ENCODE measurements around the gene OTOP2. TPM values are rescaled to one million over a fixed set of nuclear protein-coding genes. Genes with fewer than 3 reads are reported as not detected.
"Not testable (repeated sequence)": the region's sequence is repeated elsewhere in the genome, so short reads cannot be mapped to it uniquely, and the experiment has no call there.

Gene OTOP2
- total and polyA plus RNA-seq, 10 of the 15 experiments (the other 5 are each of a cell fraction or from before 2014, with no cell fraction given): not detected

DNA sequence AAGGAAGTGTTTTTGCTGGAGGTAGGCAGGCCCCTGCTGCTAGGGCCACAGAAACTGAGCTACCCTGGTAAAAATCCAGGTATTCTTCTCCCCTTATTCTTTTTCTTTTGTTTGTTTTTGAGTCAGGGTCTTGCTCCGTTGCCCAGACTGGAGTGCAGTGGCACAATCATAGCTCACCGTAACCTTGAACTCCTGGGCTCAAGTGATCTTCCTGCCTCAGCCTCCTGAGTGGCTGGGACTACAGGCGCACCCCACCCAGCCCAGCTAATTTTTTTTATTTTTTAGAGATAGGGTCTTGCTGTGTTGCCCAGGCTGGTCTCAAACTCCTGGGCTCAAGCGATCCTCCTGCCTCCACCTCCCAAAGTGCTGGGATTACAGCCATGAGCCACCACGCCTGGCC, 45.4 kb downstream of the OTOP2 start:
- ATAC-seq; H3K79me2 ChIP-seq (ENCODE audit: control insufficient read depth, insufficient read depth, low read length); H3K9ac ChIP-seq (ENCODE audit: control insufficient read depth, insufficient read depth, low read length); BruUV-seq (replicated peaks); H4K20me1 ChIP-seq (ENCODE audit: control insufficient read depth, insufficient read depth); FAIRE-seq; POLR2A ChIA-PET; H2AFZ ChIP-seq (ENCODE audit: control insufficient read depth, low read depth, low read length); H3K9me3 ChIP-seq (replicated peaks; ENCODE audit: control insufficient read depth, insufficient read depth, low read length); H3K27ac ChIP-seq (ENCODE audit: control insufficient read depth, insufficient read depth); H3K36me3 ChIP-seq (ENCODE audit: control insufficient read depth in 2 of 2, insufficient read depth in 2 of 2, low read length in 1 of 2); DNase-seq (ENCODE audit: low read depth, low spot score); H3K4me3 ChIP-seq; H3K4me2 ChIP-seq (ENCODE audit: control insufficient read depth, insufficient read depth); RAD21 ChIA-PET (ENCODE audit: unreplicated experiment); H3K4me1 ChIP-seq (ENCODE audit: control insufficient read depth, insufficient read depth, low read length): not testable (repeated sequence)
- peaks cover 7 to 11% of the 10 kb centered on the region in 2 experiments; a peak in 3 of 4 replicates for H3K27me3 ChIP-seq (replicated peaks in 1 of 2; ENCODE audit: control insufficient read depth in 2 of 2, insufficient read depth in 2 of 2, low read length in 1 of 2)
- in situ Hi-C loops (cut with MboI) (loop anchor here (5.0 kb wide), 1 partner anchor 443 kb away; no protein-coding TSS in a partner anchor), intact Hi-C loops (cut with micrococcal nuclease; ENCODE audit: unreplicated experiment) (loop anchor here (10.0 kb wide), 2 partner anchors 65 to 445 kb away; no protein-coding TSS in a partner anchor)
- ChIA-PET CTCF (interaction anchor here (0.8 to 12.7 kb wide), 3 partner anchors 7 to 104 kb away, joined by 4 to 92 read pairs (median 5); no protein-coding TSS in a partner anchor), SMC1A (ENCODE audit: uncharacterized antibody, unreplicated experiment) (interaction anchor here (0.6 to 1.4 kb wide), 3 partner anchors 9 to 79 kb away, joined by 3 to 5 read pairs (median 5); no protein-coding TSS in a partner anchor)
- WGBS (ENCODE audit: insufficient coverage, insufficient replicate concordance, low lambda C conversion rate, missing lambda C conversion rate): 69% methylated on average over 5 of the region's 5 CpGs

DNA sequence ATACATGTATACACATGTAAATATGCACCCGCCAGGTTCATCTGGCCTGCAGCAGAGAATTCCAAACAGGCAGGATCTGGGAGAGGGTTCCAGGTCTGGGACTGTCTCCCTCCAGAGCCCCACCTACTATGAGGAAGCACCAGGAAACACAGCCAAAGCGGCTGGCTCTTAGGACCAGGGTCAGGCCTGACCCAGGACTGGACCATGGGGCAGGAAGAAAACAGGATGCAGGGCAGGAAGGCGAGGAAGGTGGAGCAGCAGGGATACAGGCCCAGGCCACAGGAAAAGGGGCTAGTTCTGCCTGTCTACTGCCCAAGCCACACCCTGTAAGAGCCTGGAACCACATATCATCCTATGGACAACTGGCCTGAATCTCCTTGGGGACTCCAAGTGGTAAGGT, 46.3 kb downstream of the OTOP2 start:
- 45% methylated on average over 3 of the region's 3 CpGs for WGBS (ENCODE audit: insufficient coverage, insufficient replicate concordance, low lambda C conversion rate, missing lambda C conversion rate)
- H2AFZ ChIP-seq (ENCODE audit: control insufficient read depth, low read depth, low read length): no peak overlapping the region
- TF ChIP-seq SMAD1 (IDR thresholded peaks at IDR 0.05; ENCODE audit: low read depth, partially characterized antibody): no peak
- TF ChIP-seq, protein P1, sequence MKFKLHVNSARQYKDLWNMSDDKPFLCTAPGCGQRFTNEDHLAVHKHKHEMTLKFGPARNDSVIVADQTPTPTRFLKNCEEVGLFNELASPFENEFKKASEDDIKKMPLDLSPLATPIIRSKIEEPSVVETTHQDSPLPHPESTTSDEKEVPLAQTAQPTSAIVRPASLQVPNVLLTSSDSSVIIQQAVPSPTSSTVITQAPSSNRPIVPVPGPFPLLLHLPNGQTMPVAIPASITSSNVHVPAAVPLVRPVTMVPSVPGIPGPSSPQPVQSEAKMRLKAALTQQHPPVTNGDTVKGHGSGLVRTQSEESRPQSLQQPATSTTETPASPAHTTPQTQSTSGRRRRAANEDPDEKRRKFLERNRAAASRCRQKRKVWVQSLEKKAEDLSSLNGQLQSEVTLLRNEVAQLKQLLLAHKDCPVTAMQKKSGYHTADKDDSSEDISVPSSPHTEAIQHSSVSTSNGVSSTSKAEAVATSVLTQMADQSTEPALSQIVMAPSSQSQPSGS (IDR thresholded peaks at IDR 0.05; ENCODE audit: low read length): no peak
- TF ChIP-seq CHD1 (IDR thresholded peaks at IDR 0.05; ENCODE audit: low read depth, low read length): no peak
- TF ChIP-seq YY1 (IDR thresholded peaks at IDR 0.05; ENCODE audit: low read depth, low read length): no peak
- TF ChIP-seq, protein P2, sequence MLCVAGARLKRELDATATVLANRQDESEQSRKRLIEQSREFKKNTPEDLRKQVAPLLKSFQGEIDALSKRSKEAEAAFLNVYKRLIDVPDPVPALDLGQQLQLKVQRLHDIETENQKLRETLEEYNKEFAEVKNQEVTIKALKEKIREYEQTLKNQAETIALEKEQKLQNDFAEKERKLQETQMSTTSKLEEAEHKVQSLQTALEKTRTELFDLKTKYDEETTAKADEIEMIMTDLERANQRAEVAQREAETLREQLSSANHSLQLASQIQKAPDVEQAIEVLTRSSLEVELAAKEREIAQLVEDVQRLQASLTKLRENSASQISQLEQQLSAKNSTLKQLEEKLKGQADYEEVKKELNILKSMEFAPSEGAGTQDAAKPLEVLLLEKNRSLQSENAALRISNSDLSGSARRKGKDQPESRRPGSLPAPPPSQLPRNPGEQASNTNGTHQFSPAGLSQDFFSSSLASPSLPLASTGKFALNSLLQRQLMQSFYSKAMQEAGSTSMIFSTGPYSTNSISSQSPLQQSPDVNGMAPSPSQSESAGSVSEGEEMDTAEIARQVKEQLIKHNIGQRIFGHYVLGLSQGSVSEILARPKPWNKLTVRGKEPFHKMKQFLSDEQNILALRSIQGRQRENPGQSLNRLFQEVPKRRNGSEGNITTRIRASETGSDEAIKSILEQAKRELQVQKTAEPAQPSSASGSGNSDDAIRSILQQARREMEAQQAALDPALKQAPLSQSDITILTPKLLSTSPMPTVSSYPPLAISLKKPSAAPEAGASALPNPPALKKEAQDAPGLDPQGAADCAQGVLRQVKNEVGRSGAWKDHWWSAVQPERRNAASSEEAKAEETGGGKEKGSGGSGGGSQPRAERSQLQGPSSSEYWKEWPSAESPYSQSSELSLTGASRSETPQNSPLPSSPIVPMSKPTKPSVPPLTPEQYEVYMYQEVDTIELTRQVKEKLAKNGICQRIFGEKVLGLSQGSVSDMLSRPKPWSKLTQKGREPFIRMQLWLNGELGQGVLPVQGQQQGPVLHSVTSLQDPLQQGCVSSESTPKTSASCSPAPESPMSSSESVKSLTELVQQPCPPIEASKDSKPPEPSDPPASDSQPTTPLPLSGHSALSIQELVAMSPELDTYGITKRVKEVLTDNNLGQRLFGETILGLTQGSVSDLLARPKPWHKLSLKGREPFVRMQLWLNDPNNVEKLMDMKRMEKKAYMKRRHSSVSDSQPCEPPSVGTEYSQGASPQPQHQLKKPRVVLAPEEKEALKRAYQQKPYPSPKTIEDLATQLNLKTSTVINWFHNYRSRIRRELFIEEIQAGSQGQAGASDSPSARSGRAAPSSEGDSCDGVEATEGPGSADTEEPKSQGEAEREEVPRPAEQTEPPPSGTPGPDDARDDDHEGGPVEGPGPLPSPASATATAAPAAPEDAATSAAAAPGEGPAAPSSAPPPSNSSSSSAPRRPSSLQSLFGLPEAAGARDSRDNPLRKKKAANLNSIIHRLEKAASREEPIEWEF (IDR thresholded peaks at IDR 0.05; ENCODE audit: insufficient replicate concordance, low read depth, low read length): no peak
- no peak for TF ChIP-seq YBX1 (IDR thresholded peaks at IDR 0.05)
- no peak for TF ChIP-seq JUND (IDR thresholded peaks at IDR 0.05; ENCODE audit: low read depth, low read length)
- TF ChIP-seq ZNF207 (IDR thresholded peaks at IDR 0.05; ENCODE audit: borderline replicate concordance): no peak
- TF ChIP-seq BCL11A (IDR thresholded peaks at IDR 0.05; ENCODE audit: low read depth, low read length): no peak
- TF ChIP-seq EP300 (IDR thresholded peaks at IDR 0.05; ENCODE audit: borderline replicate concordance in 1 of 2, control insufficient read depth in 1 of 2, low read depth in 2 of 2, low read length in 2 of 2): no peak
- ChIA-PET RAD21 (ENCODE audit: unreplicated experiment) (no interaction called here), POLR2A (no interaction called here), CTCF (interaction anchor here (12.7 kb wide), 1 partner anchor 8 kb away, joined by 92 read pairs; no protein-coding TSS in a partner anchor), SMC1A (ENCODE audit: uncharacterized antibody, unreplicated experiment) (no interaction called here)
- H3K9ac ChIP-seq (ENCODE audit: control insufficient read depth, insufficient read depth, low read length): no peak overlapping the region
- H3K27ac ChIP-seq (ENCODE audit: control insufficient read depth, insufficient read depth): no peak overlapping the region
- no peaks in the 10 kb centered on the region for H4K20me1 ChIP-seq (ENCODE audit: control insufficient read depth, insufficient read depth)
- no peak overlapping the region for H3K4me2 ChIP-seq (ENCODE audit: control insufficient read depth, insufficient read depth)
- no peaks in the 10 kb centered on the region for H3K79me2 ChIP-seq (ENCODE audit: control insufficient read depth, insufficient read depth, low read length)
- no peaks in the 10 kb centered on the region for H3K4me1 ChIP-seq (ENCODE audit: control insufficient read depth, insufficient read depth, low read length)
- BruUV-seq (replicated peaks): no TSS peak
- intact Hi-C loops (cut with micrococcal nuclease; ENCODE audit: unreplicated experiment): no loop called here
- H3K36me3 ChIP-seq (ENCODE audit: control insufficient read depth in 2 of 2, insufficient read depth in 2 of 2, low read length in 1 of 2): no peaks in the 10 kb centered on the region
- in situ Hi-C loops (cut with MboI): no loop called here
- no peaks in the 10 kb centered on the region for H3K9me3 ChIP-seq (replicated peaks; ENCODE audit: control insufficient read depth, insufficient read depth, low read length)
- FAIRE-seq (no peak), DNase-seq (ENCODE audit: low read depth, low spot score) (no peak), ATAC-seq (no peak)
- H3K27me3 ChIP-seq (replicated peaks in 1 of 2; ENCODE audit: control insufficient read depth in 2 of 2, insufficient read depth in 2 of 2, low read length in 1 of 2): peaks cover 7 to 11% of the 10 kb centered on the region in 2 experiments; a peak in 3 of 4 replicates
- no peak overlapping the region for H3K4me3 ChIP-seq

Data from GM12878 (cell line).